GM18907 (cell line): ENCODE data around the gene S100A5.
"Not testable (repeated sequence)": the region's sequence is repeated elsewhere in the genome, so short reads cannot be mapped to it uniquely, and the experiment has no call there.

Experiments used
- ATAC-seq: cut with Tn5 transposase; IDR thresholded peaks from one replicate; pipeline ENCODE4 v1.9.1; 2021; ENCODE audit warnings: mild to moderate bottlenecking, moderate library complexity; ENCODE audit not compliant: unreplicated experiment

The S100A5 gene

DNA sequence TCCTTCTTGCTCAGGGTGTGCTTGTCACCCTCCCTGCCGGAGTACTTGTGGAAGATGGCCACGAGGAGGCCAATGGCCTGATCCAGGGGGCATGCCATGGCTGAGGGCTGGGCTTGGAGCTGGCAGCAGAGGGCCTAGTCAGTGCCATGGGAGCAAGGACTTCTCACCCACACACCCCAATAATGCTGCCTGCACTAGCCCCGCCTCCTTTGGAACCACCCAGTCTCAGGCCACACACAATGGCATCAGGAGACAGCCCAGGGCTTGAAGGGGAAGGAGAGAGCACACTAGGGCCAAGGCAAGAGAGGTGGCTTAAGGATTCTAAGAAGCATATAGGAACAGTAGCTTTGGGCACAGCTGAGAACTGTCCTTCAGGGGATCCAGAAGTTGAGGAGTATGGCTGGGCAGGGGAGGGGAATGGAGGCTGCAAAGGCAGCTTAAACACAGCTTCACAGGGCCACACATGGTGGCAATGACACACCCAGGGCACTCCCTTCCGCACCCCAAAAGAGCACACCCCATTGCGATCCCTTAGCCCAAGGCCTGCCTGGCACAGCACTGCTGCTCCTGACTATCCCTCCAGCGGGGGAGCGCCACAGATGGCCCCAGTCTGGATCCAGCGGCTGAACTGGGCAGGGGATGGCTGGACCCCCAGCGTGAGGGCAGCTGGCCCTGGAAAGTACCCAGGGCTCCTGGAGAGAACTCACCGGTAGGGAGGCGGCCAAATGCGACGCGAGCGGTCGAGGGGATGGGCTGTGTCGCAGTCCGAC, 5.3 kb downstream of the S100A5 start, which contains the start of gene S100A6:
Gene S100A6, minus strand, starts transcription at position 750 of the 770 bp plus-strand sequence. Its CDS starts 652 bp downstream, at position 98.
- peak; percentile 42 for ATAC-seq

DNA sequence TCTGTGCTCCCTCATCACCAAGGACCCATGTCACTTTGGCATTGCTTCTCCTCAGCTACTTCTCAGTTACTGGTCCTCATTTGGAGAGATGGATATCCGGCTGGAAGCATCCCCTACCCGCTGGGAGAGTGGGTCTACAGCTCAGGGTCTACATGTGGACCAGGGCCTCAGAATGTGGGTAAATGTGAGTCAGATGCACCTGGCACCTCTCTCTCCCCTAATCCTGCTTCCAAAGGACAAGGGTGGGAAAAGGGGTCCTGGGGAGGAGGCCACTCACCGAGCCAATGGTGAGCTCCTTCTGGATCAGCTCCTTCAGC, 5.9 kb downstream of the S100A5 start:
- no peak for ATAC-seq

DNA sequence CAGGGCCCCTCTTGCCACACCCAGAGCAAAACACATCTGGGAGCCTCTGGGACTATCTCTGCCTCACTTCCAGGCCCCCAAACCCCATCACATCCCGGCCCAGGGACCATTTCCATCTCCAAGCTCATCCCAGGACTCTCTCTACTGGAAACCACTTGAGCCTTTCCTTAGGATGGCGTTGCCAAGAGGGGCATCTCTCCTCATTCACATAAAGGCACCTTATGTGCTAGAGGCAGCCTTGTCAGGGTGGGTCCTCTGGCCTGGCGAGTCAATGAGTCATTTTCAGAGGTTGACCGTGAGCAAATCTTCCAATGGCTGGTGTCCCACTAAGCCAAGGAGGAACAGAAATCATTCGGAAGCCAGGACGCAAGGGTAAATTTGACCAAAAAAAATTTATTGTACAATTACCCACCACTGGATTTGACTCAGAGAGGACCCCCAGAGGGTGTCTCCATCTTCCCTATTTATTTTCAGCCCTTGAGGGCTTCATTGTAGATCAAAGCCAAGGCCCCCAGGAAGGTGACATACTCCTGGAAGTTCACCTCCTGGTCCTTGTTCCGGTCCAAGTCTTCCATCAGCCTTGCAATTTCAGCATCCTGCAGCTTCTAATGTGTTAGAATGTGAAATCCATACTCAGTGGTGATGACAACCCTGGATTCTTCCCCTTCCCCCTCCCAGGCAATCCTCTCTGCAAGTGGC, 6.4 kb downstream of the S100A5 start:
- ATAC-seq = no peak

DNA sequence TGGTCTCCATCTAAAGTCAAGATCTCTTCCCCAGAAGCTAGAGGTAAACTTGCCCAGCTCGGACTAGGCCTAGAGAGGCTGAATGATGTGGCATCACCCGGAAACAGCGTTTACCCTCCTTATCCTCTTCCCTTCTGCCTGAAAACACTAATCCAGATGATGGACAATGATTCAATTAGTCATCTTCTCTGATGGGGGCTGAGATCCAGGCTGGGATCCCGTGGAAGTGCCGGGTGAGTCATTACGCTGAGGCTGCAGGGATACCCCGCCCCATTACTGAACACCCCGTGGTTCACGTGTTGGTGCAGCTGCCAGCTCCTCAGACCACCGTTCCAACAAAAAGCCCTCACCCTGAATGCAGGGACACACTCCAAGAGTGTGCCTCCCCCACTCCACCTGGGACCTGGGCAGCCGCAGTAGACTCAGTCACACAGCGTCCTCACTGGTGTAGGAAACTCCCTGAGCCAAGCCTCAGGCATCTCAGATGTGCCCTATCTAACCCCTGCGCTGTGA, 7.0 kb downstream of the S100A5 start:
- ATAC-seq = no peak

DNA sequence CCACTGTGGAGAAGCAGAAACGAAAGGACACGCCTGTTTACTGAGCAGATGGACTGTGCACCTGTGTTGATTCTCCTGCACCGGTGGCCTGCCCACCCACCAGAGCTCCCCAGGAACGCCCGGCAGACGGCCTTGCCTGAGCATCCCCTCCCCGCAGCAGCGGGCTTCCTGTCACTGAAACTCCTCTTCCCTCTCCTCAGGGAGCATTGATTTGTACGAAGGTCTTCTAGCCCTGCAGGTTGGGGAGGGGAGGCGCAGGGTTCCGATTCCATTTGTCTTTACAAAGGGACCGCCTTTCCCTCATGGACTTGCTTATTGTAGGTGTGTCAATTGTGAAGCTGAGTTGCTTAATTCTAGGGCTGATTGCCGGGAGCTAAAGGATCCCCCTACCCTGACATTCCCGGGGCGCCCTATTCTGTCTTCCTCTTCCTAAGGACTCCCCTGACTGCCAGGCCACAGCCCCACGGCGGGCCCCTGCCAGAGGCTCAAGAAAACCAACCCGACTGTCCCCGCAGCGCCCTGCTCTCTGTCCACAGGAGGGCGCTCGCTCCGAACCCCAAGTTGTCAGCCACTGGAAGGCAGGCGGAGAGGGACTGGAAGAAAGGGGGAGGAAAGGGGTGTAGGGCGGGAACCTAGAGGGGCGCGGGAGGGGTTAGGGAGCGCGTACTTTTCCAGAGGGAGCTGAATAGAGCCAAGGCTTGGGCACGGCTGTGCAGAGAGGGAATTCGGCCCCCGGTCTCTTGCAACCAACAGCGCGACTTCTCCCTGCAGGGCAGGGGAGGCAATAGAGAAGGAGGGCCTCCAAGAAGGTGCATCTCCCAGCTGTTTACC, 7.8 kb downstream of the S100A5 start:
- ATAC-seq = no peak

DNA sequence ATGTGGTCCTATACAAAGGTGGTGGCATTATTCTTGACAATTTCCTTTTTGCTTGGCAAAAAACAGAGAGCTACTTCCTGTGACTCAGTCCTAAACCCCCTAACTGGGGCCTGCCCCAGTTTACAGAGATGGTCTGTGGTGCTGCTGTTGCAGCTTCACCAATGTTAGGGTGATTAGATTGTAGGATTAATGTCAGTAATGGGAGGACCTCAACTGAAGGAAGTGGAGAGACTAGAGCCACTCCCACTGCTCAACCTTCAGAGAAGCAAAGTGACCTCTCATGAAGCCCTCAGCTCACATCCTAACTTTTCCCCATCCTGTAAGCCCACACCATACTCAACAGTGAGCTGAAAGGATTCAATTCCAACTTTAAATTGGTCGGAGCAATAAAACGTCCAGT, 8.6 kb downstream of the S100A5 start:
- no peak for ATAC-seq

DNA sequence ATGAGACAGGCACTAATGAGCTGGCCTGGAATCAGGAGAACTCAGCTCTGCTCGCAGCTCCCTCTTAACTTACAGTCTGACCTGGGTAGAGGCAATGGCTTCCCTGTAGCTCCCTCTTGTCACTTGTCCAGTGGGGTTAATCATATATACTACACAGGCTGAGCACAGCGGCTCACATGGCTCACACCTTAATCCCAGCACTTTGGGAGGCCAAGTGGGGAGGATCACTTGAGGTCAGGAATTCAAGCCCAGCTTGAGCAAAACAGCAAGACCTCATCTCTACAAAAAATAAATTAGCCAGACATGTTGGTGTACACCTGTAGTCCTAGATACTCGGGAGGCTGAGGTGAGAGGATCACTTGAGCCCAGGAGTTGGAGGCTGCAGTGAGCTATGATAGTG, 9.1 kb downstream of the S100A5 start:
- no peak for ATAC-seq

DNA sequence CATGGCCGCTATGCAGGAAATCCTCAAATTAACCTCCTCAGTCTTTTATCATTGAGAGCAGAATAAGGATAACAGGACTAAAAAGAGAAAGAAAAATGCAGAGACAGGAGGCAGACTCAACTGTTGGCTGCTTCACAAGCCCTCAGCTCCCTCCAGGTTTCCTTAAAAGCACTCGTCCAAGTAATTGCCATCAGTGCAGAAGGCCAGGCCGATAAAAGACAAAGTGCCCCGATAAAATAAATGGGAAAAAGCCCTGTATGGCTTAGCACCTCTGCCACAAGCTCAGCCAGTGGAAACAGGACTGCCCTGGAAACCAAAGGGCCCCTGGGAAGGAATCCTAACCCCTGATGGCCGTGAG, 13.1 kb downstream of the S100A5 start:
- no peak for ATAC-seq

DNA sequence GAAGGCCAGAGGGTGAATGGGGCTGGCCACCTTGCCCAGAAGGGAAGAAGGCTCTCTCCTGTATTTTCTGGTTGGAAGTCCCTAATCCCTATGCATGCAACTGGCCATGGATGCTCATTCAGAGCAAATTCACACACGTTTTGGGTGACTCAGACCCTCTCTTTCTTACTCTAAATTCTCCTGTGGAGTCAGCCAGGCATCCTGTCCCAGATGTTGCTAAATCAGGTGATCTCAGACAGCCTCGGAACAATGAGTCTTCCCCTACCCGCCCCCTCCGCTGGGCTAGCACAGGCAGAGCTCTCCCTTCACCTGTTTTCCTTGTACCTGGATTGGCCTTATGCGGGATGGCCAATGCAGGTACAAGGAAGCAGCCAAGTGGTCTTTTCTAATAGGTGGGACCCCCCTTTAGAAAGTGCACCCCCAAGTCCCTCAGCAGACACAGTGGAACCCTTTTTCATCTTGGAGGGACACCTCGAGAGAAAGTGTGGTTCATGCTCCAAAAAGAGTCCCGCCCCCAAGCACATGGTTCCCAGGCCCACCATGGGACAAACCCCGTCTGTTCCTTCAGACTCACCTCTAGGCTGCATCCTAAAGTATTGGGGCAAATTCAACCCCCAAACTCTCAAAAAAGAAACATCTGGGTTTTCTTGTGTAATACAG, 13.6 kb downstream of the S100A5 start:
- no peak for ATAC-seq

DNA sequence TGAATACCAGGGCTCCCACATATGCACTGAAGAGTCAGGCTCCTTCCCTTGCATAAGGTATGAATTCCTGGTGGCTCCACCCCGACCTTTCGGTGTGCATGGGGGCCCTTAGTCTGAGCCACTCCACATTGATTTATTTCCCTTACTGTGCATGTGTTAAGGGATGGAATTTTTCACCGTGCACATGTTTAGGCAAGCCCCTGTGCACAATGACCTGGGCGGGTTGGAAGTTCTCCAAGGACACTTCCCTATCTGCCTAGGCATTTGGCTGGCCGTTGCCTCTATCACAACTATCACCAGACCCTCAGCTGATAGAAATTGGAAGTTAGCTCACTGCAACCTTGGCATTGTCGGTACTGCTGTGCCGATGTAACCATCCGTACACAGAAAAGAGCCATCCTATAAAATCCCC, 14.6 kb downstream of the S100A5 start:
- no peak for ATAC-seq

DNA sequence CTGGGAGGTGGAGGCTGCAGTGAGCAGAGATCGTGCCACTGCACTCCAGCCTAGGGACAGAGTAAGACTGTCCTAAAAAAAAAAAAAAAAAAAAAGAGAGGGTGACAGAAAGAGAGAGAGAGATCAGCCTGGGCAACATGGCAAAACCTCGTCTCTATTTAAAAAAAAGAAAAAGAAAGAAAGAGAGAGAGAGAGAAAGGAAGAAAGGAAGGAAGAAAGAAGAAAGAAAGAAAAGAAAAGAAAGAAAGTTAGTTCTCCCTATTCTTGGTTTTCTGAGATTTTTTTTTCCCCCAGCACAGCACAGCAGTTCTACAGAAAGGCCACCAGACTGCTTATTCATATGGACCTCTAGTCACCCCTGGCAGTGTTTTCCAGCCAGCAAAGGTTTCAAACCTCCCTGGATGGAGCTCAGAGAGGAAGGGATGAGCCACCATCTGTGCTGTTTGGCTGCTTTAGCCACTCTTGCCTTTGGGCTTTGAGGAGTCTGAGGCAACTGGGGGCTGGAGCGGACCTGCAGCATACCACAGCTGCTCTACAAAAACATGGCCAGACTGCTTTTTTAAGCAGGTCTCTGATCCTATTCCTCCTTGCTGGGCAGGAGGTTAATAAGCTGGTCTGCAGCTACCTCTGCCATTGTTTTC, 15.5 kb downstream of the S100A5 start:
- ATAC-seq = no peak

DNA sequence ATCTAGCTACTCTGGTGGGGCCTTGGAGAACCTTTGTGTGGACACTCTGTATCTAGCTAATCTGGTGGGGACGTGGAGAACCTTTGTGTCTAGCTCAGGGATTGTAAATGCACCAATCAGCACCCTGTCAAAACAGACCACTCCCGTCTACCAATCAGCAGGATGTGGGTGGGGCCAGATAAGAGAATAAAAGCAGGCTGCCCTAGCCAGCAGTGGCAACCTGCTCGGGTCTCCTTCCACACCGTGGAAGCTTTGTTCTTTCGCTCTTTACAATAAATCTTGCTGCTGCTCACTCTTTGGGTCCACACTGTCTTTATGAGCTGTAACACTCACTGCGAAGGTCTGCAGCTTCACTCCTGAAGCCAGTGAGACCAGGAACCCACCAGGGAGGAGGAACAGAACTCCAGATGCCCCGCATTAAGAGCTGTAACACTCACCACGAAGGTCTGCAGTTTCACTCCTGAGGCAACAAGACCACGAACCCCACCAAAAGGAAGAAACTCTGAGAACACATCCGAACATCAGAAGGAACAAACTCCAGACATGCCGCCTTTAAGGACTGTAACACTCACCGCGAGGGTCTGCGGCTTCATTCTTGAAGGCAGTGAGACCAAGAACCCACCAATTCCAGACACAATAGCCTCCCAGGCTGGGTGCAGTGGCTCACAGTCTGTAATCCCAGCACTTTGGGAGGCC, 18.2 kb downstream of the S100A5 start:
- ATAC-seq = not testable (repeated sequence)

DNA sequence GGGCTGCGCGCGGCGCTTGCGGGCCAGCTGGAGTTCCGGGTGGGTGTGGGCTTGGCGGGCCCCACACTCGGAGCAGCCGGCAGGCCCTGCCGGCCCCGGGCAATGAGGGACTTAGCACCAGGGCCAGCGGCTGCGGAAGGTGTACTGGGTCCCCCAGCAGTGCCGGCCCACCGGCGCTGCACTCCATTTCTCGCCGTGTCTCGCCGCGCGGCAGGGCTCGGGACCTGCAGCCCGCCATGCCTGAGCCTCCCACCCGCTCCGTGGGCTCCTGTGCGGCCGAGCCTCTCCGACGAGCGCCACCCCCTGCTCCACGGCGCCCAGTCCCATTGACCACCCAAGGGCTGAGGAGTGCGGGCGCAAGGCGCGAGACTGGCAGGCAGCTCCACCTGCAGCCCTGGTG, 18.9 kb downstream of the S100A5 start:
- not testable (repeated sequence) for ATAC-seq

DNA sequence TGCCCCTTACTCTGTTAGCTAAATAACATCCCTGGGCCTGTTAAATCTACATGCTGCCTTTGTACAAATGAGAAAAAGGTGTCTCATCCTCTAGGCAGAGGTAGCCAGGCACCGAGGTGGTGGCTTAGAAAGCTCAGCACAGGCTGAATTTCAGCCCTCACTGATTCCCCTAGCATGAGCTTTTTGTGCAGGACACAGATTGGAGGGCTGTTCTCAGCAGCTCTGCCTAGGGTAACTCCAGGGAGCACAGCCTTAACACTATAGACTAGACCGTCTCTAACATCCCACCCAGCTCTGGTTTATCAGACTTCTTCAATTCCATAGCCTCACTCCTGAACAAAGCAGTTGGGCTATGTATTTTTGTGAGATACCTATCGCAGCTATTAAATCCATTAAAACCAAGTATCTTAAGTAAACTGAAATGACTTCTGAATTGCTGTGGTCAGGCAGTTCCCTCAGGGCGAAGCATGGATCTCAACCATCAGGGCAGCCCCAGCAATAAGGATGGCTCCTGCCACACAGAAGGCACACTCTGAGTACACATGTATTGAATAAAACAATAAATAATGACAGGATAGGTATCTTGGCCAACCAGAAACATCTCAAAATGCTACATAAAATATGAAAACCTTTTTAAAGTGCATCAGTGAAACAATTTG, 19.8 kb downstream of the S100A5 start:
- ATAC-seq = no peak

DNA sequence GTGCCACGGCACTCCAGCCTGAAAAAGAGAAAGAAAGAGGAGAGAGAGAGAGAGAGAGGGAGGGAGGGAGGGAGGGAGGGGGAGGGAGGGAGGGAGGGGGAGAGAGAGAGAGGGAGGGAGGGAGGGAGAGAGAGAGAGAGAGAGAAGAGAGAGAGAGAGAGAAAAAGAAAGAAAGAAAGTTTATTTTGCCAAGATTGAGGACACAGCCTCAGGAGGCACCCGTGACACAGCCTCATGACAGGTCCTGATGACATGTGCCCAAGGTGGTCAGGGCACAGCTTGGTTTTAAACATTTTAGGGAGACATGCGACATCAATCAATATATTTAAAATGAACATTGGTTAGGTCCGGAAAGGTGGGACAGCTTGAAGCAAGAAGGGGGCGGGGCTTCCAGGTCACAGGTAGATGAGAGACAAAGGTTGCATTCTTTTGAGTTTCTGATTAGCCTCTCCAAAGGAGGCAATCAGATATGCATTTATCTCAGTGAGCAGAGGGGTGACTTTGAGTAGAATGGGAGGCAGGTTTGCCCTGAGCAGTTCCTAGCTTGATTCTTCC, 20.5 kb downstream of the S100A5 start:
- ATAC-seq = not testable (repeated sequence)

DNA sequence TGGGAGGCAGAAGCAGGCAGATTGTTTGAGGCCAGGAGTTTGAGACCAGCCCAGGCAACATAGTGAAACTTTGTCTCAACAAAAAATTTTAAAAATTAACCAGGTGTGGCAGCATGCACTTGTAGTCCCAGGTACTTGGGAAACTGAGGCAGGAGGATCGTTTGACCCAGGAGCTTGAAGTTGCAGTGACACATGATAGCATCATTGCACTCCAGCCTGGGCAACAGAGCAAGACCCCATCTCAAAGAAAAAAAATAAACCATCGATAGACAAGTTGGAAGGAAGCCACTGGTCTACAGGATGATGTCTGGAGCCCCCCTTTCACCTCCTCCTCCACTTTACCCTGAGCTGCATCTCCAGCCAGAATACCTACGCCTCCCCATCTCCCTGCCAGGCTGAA, 21.5 kb downstream of the S100A5 start:
- no peak for ATAC-seq

DNA sequence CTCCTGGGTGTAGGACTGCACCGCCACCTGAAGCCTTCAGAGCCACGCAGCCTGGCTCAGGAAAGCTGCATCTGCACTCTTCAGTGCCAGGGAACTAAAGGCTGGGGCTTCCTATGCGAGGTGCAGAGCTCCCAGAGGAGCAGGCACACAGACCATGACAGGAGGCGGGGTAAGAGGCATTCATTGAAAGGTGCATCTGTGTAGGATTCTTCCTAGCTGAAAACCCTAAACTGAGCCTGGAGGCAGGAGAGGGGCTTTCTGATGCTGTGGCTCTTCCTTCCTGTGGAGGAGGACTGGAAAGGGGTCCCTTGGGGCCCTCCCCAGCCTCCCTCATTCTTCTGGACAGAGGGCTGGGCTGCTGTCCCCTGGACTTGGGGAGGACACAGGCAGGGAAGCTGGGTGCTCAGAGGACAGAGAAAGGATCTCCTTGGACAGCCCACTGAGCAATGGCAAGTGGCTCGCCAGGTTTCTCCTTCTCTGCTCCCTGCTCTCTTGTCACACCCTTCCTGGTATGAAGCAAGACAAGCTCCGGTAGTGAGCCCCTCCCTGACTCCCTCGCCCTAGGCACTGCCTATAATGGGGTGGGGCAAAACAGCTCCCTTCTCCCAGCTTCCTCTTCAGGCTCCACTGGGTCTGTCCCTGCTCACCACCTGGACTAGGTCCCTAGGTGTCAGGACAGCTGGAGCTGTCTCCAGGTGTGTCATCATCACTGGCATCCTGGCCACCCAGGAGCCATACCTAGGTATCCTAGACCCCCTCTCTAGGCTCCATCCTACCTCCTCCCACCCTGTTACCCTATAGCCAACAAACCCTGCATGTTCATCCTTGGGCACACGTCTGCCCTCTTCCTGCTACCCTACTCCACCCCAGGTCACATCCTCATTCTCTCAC, 25.0 kb downstream of the S100A5 start:
- ATAC-seq = no peak

DNA sequence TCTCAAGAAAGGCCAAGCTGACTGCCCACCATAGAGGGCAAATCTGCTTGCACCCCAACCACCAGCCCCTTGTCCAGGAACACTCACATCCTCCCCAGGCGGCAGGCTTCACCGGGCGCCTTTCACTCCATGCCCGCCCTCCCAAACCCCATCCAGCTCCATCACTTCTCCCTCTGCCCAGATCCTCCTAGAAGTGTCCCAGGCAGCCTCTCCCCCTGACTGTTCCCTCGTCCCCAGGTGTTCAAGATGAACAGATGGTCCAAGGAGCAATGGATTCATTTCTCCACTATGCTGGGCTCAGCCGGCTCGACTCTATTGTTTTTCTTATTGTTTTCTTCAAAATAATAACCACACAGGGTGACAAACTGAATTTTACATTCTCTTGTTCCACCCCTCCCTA, 27.1 kb downstream of the S100A5 start:
- no peak for ATAC-seq
